Amygdala (tissue), 56 donors: Measurements from ENCODE around the gene PLPP3.

Source experiments
- DNase-seq, 56 donors: peaks; one replicate each; lab custom pipeline; 2025; lab: John Stamatoyannopoulos, UW

Gene PLPP3

GRCh38 chr1:56550859-56551188, 28.5 kb downstream of the PLPP3 start:
- peak in 2 of 56 donors; percentile 18 to 27 for DNase-seq

- DNase-seq, result peak in 6 of 56 donors; percentile 8 to 47 (median 24)
Observed at GRCh38 chr1:56550138-56550858, 29.1 kb downstream of the PLPP3 start.

GRCh38 chr1:56548571-56548970, 30.8 kb downstream of the PLPP3 start:
- DNase-seq, result no peak

GRCh38 chr1:56547977-56548376, 31.4 kb downstream of the PLPP3 start:
- peak in 1 of 56 donors; percentile 18 for DNase-seq

GRCh38 chr1:56547473-56547872, 31.9 kb downstream of the PLPP3 start:
- no peak for DNase-seq

GRCh38 chr1:56545711-56546110, 33.7 kb downstream of the PLPP3 start:
- no peak for DNase-seq

- DNase-seq, result no peak
Observed at GRCh38 chr1:56543783-56544612, 35.4 kb downstream of the PLPP3 start.

DNA sequence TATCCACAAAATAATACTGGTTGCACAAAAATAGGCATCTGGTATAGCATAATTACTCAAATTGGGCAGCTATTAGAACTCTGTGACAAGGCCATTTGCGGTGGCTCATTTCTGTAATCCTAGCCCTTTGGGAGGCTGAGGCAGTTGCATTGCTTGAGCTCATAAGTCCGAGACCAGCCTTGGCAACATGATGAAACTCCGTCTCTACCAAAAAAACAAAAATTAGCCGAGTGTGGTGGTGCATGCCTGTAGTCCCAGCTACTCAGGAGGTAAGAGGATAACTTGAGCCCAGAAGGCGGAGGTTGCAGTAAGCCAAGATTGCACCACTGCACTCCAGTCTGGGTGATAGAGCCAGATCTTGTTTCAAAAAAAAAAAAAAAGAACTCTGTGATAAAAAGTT, 36.7 kb downstream of the PLPP3 start:
- no peak for DNase-seq

GRCh38 chr1:56541408-56541807, 38.0 kb downstream of the PLPP3 start:
- no peak for DNase-seq

GRCh38 chr1:56540467-56540866, 38.9 kb downstream of the PLPP3 start:
- no peak for DNase-seq

DNA sequence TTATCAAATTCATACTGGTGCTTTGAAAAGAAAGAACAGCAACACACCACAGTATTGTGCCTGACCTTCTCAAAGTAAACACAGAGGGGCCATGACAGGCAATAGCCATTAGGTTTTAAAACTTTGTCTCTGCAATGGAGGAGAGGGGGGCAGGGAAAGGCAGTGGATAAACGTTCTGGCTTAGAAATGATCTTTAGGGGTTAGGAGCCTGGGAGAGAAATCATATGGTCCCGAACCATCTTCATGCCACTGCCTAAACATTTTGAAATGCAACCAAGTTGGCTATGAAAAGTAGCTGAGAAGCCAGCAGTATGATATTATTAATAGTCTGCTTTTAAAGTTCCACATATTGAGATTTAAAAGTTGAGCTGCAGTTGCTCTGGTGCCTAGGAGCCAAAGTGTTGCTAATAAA, 39.8 kb downstream of the PLPP3 start:
- no peak for DNase-seq

DNA sequence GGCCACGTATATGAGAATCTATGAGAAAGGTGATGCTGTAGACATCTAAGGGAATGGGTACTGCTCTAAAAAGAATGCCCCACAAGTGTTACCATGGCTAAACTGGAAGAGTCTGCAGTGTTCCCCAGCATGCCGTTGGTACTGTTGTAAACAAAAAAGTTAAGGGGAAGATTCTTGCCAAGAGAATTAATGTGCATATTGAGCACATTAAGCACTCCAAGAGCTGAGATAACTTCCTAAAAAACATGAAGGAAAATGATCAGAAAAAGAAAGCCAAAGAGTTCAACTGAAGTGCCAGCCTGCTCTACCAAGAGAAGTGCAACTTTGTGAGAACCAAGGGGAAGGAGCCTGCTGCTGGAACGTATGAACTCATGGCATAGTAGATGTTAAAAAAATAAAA, 40.8 kb downstream of the PLPP3 start:
- peak in 1 of 56 donors; percentile 14 for DNase-seq

GRCh38 chr1:56537660-56538059, 41.7 kb downstream of the PLPP3 start:
- DNase-seq, result no peak

- DNase-seq, result no peak
Observed at GRCh38 chr1:56535939-56536338, 43.4 kb downstream of the PLPP3 start.

DNA sequence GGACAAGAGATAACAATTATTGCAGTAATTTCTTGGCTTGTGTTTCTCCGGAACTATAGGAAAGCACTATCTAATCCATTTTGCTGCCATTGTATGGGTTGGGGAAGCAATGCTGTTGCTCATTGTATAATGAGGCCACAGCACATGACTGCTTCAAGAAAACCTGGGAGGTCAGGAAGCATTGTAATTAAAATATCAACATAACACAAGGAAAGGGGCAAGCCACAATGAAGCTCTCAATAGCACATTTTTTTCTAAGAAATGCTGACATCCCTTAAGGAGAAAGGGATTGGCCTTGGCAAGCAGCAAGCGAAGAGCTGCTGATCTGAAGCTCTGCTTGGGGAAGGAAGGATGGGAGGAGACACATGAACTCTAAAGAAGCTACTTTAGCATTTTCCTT, 44.0 kb downstream of the PLPP3 start:
- DNase-seq, result no peak

GRCh38 chr1:56534130-56534651, 45.2 kb downstream of the PLPP3 start:
- no peak for DNase-seq

- no peak for DNase-seq
Observed at GRCh38 chr1:56533621-56534020, 45.7 kb downstream of the PLPP3 start.

GRCh38 chr1:56533197-56533596, 46.2 kb downstream of the PLPP3 start:
- no peak for DNase-seq

- DNase-seq, result no peak
Observed at GRCh38 chr1:56532350-56532683, 47.0 kb downstream of the PLPP3 start.

DNA sequence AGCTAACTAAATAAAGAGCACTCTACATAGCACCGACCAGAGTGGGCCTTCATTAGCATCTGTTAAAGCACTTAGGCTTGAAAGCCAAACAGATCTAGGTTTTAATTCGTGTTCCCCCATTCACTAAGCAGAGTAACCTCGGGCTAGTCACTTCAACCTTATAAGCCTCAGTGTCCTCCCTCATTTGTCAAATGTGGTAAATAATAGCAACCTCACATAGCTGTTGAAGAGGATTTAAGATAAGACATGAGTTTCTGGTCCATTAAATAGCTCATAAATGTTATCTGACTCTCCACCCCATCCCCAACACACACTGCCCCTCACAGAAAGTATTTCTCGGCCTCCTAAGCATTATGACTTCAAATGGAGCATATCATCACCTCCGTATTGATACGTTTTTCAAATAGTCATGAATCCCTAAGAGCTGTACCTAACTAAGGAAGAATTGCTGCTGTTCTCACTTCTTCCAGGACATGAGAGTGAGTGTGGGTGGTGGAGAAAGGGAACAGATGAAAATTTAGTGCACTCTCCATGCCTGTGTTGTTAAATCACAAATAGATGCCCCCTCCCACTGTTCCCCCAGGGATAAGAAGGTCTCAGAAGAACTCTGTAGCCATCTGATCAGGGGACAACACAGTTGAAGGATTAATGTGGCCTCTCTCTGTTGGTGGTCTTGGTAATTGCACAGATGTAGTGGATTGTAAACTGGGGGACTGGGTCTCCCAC, 47.6 kb downstream of the PLPP3 start:
- DNase-seq, result no peak

DNA sequence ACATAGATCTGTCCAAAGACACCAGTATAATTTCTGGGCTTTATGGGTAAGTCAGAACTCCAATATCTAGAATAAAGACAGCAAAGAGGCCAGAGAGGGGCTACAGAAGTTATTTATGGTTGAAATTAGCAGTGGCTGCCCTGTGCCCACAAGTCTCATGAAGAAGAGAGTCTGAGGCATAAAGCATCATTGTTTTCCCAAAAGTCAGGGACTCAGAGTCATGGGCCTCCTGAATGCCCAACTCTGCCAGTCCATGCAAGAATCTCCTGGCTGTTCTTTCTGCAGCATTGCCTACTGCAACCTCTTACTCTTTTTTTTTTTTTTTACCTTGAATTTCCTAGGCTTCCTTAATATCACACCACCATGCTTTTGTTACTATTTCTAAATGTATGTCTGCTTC, 49.6 kb downstream of the PLPP3 start:
- no peak for DNase-seq
